ENCODE data around the gene CADM2. TPM values are rescaled to one million over a fixed set of nuclear protein-coding genes. Genes with fewer than 3 reads are reported as not detected.

Gene CADM2
- total and polyA plus RNA-seq, 2 experiments from 2014 or later, result 13.3 to 47.5 TPM

DNA sequence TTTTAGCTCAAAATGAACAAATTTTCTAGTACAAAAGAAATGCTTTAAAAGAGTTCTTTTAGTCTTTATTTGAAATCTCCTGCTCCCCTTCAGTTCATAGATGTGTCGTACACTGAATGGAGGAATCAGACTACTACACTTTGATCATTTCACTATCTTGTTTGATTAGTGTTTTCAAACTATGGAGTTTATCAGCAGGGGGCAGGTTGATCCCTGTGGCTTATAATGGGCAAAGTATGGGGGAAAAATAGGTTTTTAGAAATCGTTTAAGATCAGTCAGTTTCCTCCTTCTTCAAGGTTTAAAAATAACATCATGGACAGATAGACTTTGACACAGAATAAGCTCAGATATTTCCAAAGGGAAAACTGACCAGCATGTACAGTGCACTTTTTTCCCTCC is 701.7 kb downstream of the CADM2 start:
- H3K36me3 Mint-ChIP-seq (ENCODE audit: low read depth), result no peaks in the 10 kb centered on the region
- H3K9me2 ChIP-seq (ENCODE audit: insufficient read depth), result no peaks in the 10 kb centered on the region
- H4K20me1 ChIP-seq (replicated peaks; ENCODE audit: insufficient read depth), result no peaks in the 10 kb centered on the region
- H3K4me3 ChIP-seq, result no peak overlapping the region
- no peaks in the 10 kb centered on the region for H3K27me3 ChIP-seq (ENCODE audit: insufficient read depth)
- H3K4me1 Mint-ChIP-seq, result peaks cover 7% of the 10 kb centered on the region; the same call in 2 of the 3 replicates
- H3K27ac Mint-ChIP-seq, result no peak overlapping the region
- H3K4me1 ChIP-seq (ENCODE audit: insufficient read depth), result no peaks in the 10 kb centered on the region
- DNase-seq (ENCODE audit: low spot score) (no peak), ATAC-seq (no peak)
- H3F3A ChIP-seq (replicated peaks; ENCODE audit: low read depth), result no peaks in the 10 kb centered on the region
- no peak overlapping the region for H3K27ac ChIP-seq (ENCODE audit: low read depth)
- H3K36me3 ChIP-seq (ENCODE audit: insufficient read depth), result no peaks in the 10 kb centered on the region
- H3K79me2 ChIP-seq (replicated peaks; ENCODE audit: insufficient read depth), result no peaks in the 10 kb centered on the region
- H3K27me3 Mint-ChIP-seq (ENCODE audit: insufficient read depth, low read depth, poor library complexity), result no peaks in the 10 kb centered on the region
- TF ChIP-seq STAT1 (IDR thresholded peaks at IDR 0.05; ENCODE audit: unreplicated experiment) (no peak), JUNB (IDR thresholded peaks at IDR 0.05; ENCODE audit: unreplicated experiment) (no peak), CTCF (conservative IDR thresholded peaks at IDR 0.05; ENCODE audit: low read depth in 2 of 2) (no peak), CREB1 (CRISPR knock-in tag; IDR thresholded peaks at IDR 0.05; ENCODE audit: low read depth) (no peak)
- TF ChIP-seq, protein P1, sequence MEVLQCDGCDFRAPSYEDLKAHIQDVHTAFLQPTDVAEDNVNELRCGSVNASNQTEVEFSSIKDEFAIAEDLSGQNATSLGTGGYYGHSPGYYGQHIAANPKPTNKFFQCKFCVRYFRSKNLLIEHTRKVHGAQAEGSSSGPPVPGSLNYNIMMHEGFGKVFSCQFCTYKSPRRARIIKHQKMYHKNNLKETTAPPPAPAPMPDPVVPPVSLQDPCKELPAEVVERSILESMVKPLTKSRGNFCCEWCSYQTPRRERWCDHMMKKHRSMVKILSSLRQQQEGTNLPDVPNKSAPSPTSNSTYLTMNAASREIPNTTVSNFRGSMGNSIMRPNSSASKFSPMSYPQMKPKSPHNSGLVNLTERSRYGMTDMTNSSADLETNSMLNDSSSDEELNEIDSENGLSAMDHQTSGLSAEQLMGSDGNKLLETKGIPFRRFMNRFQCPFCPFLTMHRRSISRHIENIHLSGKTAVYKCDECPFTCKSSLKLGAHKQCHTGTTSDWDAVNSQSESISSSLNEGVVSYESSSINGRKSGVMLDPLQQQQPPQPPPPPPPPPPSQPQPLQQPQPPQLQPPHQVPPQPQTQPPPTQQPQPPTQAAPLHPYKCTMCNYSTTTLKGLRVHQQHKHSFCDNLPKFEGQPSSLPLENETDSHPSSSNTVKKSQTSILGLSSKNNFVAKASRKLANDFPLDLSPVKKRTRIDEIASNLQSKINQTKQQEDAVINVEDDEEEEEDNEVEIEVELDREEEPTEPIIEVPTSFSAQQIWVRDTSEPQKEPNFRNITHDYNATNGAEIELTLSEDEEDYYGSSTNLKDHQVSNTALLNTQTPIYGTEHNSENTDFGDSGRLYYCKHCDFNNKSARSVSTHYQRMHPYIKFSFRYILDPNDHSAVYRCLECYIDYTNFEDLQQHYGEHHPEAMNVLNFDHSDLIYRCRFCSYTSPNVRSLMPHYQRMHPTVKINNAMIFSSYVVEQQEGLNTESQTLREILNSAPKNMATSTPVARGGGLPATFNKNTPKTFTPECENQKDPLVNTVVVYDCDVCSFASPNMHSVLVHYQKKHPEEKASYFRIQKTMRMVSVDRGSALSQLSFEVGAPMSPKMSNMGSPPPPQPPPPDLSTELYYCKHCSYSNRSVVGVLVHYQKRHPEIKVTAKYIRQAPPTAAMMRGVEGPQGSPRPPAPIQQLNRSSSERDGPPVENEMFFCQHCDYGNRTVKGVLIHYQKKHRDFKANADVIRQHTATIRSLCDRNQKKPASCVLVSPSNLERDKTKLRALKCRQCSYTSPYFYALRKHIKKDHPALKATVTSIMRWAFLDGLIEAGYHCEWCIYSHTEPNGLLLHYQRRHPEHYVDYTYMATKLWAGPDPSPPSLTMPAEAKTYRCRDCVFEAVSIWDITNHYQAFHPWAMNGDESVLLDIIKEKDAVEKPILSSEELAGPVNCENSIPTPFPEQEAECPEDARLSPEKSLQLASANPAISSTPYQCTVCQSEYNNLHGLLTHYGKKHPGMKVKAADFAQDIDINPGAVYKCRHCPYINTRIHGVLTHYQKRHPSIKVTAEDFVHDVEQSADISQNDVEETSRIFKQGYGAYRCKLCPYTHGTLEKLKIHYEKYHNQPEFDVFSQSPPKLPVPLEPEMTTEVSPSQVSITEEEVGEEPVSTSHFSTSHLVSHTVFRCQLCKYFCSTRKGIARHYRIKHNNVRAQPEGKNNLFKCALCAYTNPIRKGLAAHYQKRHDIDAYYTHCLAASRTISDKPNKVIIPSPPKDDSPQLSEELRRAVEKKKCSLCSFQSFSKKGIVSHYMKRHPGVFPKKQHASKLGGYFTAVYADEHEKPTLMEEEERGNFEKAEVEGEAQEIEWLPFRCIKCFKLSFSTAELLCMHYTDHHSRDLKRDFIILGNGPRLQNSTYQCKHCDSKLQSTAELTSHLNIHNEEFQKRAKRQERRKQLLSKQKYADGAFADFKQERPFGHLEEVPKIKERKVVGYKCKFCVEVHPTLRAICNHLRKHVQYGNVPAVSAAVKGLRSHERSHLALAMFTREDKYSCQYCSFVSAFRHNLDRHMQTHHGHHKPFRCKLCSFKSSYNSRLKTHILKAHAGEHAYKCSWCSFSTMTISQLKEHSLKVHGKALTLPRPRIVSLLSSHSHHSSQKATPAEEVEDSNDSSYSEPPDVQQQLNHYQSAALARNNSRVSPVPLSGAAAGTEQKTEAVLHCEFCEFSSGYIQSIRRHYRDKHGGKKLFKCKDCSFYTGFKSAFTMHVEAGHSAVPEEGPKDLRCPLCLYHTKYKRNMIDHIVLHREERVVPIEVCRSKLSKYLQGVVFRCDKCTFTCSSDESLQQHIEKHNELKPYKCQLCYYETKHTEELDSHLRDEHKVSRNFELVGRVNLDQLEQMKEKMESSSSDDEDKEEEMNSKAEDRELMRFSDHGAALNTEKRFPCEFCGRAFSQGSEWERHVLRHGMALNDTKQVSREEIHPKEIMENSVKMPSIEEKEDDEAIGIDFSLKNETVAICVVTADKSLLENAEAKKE (CRISPR knock-in tag; IDR thresholded peaks at IDR 0.05), result no peak
- no peak overlapping the region for H3K4me3 Mint-ChIP-seq
- no peak overlapping the region for H3K4me2 ChIP-seq
- no peaks in the 10 kb centered on the region for H3K9me3 Mint-ChIP-seq
- no peak overlapping the region for H2AFZ ChIP-seq
